ENCODE data around the gene MED15.
A peak's percentile ranks its signal among the peaks of the same experiment; 100 is the strongest.

The MED15 gene

GRCh38 chr22:20554824-20555223, 47.4 kb downstream of the MED15 start:
- DNase-seq, result no peak

GRCh38 chr22:20558534-20558933, 51.1 kb downstream of the MED15 start:
- no peak for DNase-seq

- no peak for DNase-seq
Measured at GRCh38 chr22:20559174-20559760, 51.9 kb downstream of the MED15 start.

GRCh38 chr22:20560716-20561115, 53.3 kb downstream of the MED15 start:
- no peak for DNase-seq

- no peak for DNase-seq
Measured at GRCh38 chr22:20561882-20562281, 54.5 kb downstream of the MED15 start.

GRCh38 chr22:20562607-20563465, 55.4 kb downstream of the MED15 start:
- no peak for DNase-seq

GRCh38 chr22:20563466-20563906, 56.1 kb downstream of the MED15 start:
- DNase-seq, result no peak

GRCh38 chr22:20563941-20564371, 56.5 kb downstream of the MED15 start:
- no peak for DNase-seq

- DNase-seq, result no peak
Measured at GRCh38 chr22:20565079-20565734, 57.8 kb downstream of the MED15 start.

- DNase-seq, result no peak
Measured at GRCh38 chr22:20565761-20566160, 58.4 kb downstream of the MED15 start.

GRCh38 chr22:20566420-20567260, 59.2 kb downstream of the MED15 start:
- DNase-seq, result no peak

GRCh38 chr22:20567371-20567847, 60.0 kb downstream of the MED15 start:
- no peak for DNase-seq

- DNase-seq, result no peak
Measured at GRCh38 chr22:20567993-20568417, 60.6 kb downstream of the MED15 start.

- DNase-seq, result no peak
Measured at GRCh38 chr22:20568502-20569058, 61.2 kb downstream of the MED15 start.

- DNase-seq, result peak; percentile 63
Measured at GRCh38 chr22:20569059-20570058, 61.9 kb downstream of the MED15 start.

GRCh38 chr22:20571078-20571503, 63.7 kb downstream of the MED15 start:
- no peak for DNase-seq

GRCh38 chr22:20571531-20572007, 64.2 kb downstream of the MED15 start:
- DNase-seq, result no peak

GRCh38 chr22:20572132-20572802, 64.9 kb downstream of the MED15 start:
- DNase-seq, result no peak

GRCh38 chr22:20573176-20573832, 65.9 kb downstream of the MED15 start:
- no peak for DNase-seq
